ENCODE results near the gene CDV3. TPM values are rescaled to one million over a fixed set of nuclear protein-coding genes. Genes with fewer than 3 reads are reported as not detected.

Gene CDV3
- polyA plus RNA-seq, 2 of the 4 experiments (the other 2 are of a cell fraction), result 101 to 120 TPM

DNA sequence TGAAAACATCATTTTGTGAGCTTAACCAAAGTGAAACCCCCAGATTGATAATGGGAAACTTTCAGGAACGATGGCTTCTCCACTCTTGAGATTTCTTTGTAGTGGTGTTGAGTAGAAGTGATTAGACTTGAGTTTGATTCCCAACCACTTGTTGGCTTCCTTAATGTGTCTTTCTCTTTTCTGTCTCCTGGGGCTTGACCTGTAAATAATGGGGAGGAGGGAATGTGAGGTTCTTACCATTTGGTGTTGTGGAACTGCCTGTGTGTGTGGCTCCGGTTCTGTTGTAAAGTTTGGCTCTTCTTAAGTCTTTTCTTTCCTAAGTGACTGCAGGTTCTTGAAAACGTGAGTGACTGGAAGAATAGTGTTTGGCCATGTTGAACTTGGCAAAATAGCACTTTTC lies 2.7 kb downstream of the CDV3 start:
- no peak for ATAC-seq
- H3K27ac ChIP-seq, result peak overlapping the region in 1 of 2 experiments; percentile 35; a peak in 1 of 6 replicates
- no peaks in the 10 kb centered on the region for H3K9me3 ChIP-seq
- H3K4me2 ChIP-seq, result peak overlapping the region; percentile 83
- DNase-seq (ENCODE audit: low read depth in 1 of 2, low spot score in 1 of 2), result no peak
- peaks cover 37% of the 10 kb centered on the region for H3K4me1 ChIP-seq
- TF ChIP-seq, protein P1, sequence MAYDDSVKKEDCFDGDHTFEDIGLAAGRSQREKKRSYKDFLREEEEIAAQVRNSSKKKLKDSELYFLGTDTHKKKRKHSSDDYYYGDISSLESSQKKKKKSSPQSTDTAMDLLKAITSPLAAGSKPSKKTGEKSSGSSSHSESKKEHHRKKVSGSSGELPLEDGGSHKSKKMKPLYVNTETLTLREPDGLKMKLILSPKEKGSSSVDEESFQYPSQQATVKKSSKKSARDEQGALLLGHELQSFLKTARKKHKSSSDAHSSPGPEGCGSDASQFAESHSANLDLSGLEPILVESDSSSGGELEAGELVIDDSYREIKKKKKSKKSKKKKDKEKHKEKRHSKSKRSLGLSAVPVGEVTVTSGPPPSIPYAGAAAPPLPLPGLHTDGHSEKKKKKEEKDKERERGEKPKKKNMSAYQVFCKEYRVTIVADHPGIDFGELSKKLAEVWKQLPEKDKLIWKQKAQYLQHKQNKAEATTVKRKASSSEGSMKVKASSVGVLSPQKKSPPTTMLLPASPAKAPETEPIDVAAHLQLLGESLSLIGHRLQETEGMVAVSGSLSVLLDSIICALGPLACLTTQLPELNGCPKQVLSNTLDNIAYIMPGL (CRISPR knock-in tag; IDR thresholded peaks at IDR 0.05; ENCODE audit: borderline replicate concordance), result no peak
- TF ChIP-seq PBX3 (IDR thresholded peaks at IDR 0.05) (no peak), BCL3 (IDR thresholded peaks at IDR 0.05) (no peak), PHF8 (IDR thresholded peaks at IDR 0.05; ENCODE audit: borderline replicate concordance, low read depth) (no peak), EHMT2 (IDR thresholded peaks at IDR 0.05; ENCODE audit: low read depth) (no peak), NFE2L2 (conservative IDR thresholded peaks at IDR 0.05; ENCODE audit: low read length) (no peak), FOSL2 (IDR thresholded peaks at IDR 0.05) (no peak), FOSL2 (CRISPR knock-in tag; IDR thresholded peaks at IDR 0.05) (no peak), CEBPB (IDR thresholded peaks at IDR 0.05) (no peak), CTCF (IDR thresholded peaks at IDR 0.05) (no peak), NPAS2 (CRISPR knock-in tag; IDR thresholded peaks at IDR 0.05; ENCODE audit: borderline replicate concordance) (no peak), POLR2AphosphoS2 (conservative IDR thresholded peaks at IDR 0.05; ENCODE audit: low read length) (no peak), MYC (IDR thresholded peaks at IDR 0.05; ENCODE audit: borderline replicate concordance, low read length) (no peak)
- CTCF ChIA-PET, result interaction anchor here (1.1 kb wide), 1 partner anchor 111 kb away, joined by 3 read pairs; no protein-coding TSS in a partner anchor
- no peak for FAIRE-seq
- H3K4me3 ChIP-seq, result peak overlapping the region; percentile 86
- POLR2A ChIA-PET, result no interaction called here
- 42% methylated on average over 3 of the region's 3 CpGs for WGBS (ENCODE audit: missing lambda C conversion rate)

GRCh38 chr3:133578548-133579191 lies 5.2 kb downstream of the CDV3 start:
- peak; percentile 72 to 87 for ATAC-seq
- Histone ChIP-seq H3K4me3 (no peak overlapping the region), H3K27ac (0 out of 6 replicates have a peak overlapping the region, but pooled peaks of 1 of the 2 experiments have one; percentile 7)

More at GRCh38 chr3:133578548-133579191, 5.2 kb downstream of the CDV3 start:
- TF ChIP-seq GATA3 (IDR thresholded peaks at IDR 0.05; ENCODE audit: borderline replicate concordance), result no peak
- TF ChIP-seq ESRRA (IDR thresholded peaks at IDR 0.05; ENCODE audit: borderline replicate concordance, low read length), result no peak
- TF ChIP-seq SMC3 (IDR thresholded peaks at IDR 0.05), result peak; percentile 67
- no peak for TF ChIP-seq ZSCAN20 (CRISPR knock-in tag; IDR thresholded peaks at IDR 0.05)
- no peak for TF ChIP-seq HDAC2 (IDR thresholded peaks at IDR 0.05)
- no peak for TF ChIP-seq POLR2A (IDR thresholded peaks at IDR 0.05; ENCODE audit: low read length)
- TF ChIP-seq CTCF (IDR thresholded peaks at IDR 0.05), result peak; percentile 60
- TF ChIP-seq RAD21 (conservative IDR thresholded peaks at IDR 0.05 in 1 of 2, IDR thresholded peaks at IDR 0.05 in 1 of 2), result peak; percentile 56 to 65
- no peak for TF ChIP-seq KDM1A (IDR thresholded peaks at IDR 0.05; ENCODE audit: low read depth)
- no peak for TF ChIP-seq EP300 (IDR thresholded peaks at IDR 0.05)
- TF ChIP-seq EHMT2 (IDR thresholded peaks at IDR 0.05; ENCODE audit: low read depth), result no peak
- TF ChIP-seq USF2 (IDR thresholded peaks at IDR 0.05), result no peak
- H3K4me1 ChIP-seq, result peaks cover 26% of the 10 kb centered on the region
- POLR2A ChIA-PET, result interaction anchor here (0.6 to 1.5 kb wide), 5 partner anchors 9 to 141 kb away, joined by 3 to 4 read pairs (median 3); no protein-coding TSS in a partner anchor
- DNase-seq (ENCODE audit: low read depth in 1 of 2, low spot score in 1 of 2) (peak; percentile 64 to 75), FAIRE-seq (no peak)
- peak overlapping the region; percentile 52 for H3K4me2 ChIP-seq
- H3K9me3 ChIP-seq, result no peaks in the 10 kb centered on the region
- 7% methylated on average over 1 of the region's 1 CpG for WGBS (ENCODE audit: missing lambda C conversion rate)
- CTCF ChIA-PET, result interaction anchor here (0.6 to 2.8 kb wide), 20 partner anchors 9 to 156 kb away, joined by 3 to 17 read pairs (median 4); no protein-coding TSS in a partner anchor

All from A549 (cell line).